Glutamatergic neuron (in vitro differentiated cells): ENCODE measurements around the gene GET4. TPM values are rescaled to one million over a fixed set of nuclear protein-coding genes. Genes with fewer than 3 reads are reported as not detected.

Source experiments
- DNase-seq: peaks from one replicate; pipeline ENCODE4 v3.0.0; 2022
- H3K27ac Mint-ChIP-seq: one replicate; pipeline ENCODE4 v1.8.0; 2020; ENCODE audit warnings: mild to moderate bottlenecking, mixed read lengths, inconsistent platforms; ENCODE audit not compliant: unreplicated experiment
- H3K27me3 Mint-ChIP-seq: one replicate; pipeline ENCODE4 v1.8.0; 2020; ENCODE audit warnings: mild to moderate bottlenecking, moderate library complexity, mixed read lengths, inconsistent platforms; ENCODE audit not compliant: unreplicated experiment
- H3K36me3 Mint-ChIP-seq: one replicate; pipeline ENCODE4 v1.8.0; 2020; ENCODE audit warnings: mild to moderate bottlenecking, mixed read lengths, inconsistent platforms; ENCODE audit not compliant: unreplicated experiment
- H3K4me1 Mint-ChIP-seq: one replicate; pipeline ENCODE4 v1.8.0; 2020; ENCODE audit warnings: mild to moderate bottlenecking, low read depth, mixed read lengths, inconsistent platforms; ENCODE audit not compliant: unreplicated experiment
- H3K4me3 Mint-ChIP-seq: one replicate; pipeline ENCODE4 v1.8.0; 2020; ENCODE audit warnings: mild to moderate bottlenecking, mixed read lengths, inconsistent platforms; ENCODE audit not compliant: unreplicated experiment
- H3K9me3 Mint-ChIP-seq: one replicate; pipeline ENCODE4 v1.8.0; 2020; ENCODE audit warnings: mild to moderate bottlenecking, moderate library complexity, mixed read lengths, inconsistent platforms; ENCODE audit not compliant: unreplicated experiment
- total RNA-seq: library from RNA; stranded (reverse); fragmentation: NEBNext Ultra II Directional; extraction: Animal tissue kit (Norgen Biotek cat#: 25700); gene quantifications from one replicate; pipeline ENCODE4 v1.2.1, GENCODE V29; 2021; ENCODE audit not compliant: unreplicated experiment
- TF ChIP-seq, protein P1 (sequence below): fragments of 200-600 bp; sonication (generic); IDR thresholded peaks from one replicate; pipeline ENCODE4 v1.5.0; 2021; ENCODE audit not compliant: partially characterized antibody, unreplicated experiment

GET4 gene
- total RNA-seq, 1 donor from 2014 or later: 70.2 TPM

DNA sequence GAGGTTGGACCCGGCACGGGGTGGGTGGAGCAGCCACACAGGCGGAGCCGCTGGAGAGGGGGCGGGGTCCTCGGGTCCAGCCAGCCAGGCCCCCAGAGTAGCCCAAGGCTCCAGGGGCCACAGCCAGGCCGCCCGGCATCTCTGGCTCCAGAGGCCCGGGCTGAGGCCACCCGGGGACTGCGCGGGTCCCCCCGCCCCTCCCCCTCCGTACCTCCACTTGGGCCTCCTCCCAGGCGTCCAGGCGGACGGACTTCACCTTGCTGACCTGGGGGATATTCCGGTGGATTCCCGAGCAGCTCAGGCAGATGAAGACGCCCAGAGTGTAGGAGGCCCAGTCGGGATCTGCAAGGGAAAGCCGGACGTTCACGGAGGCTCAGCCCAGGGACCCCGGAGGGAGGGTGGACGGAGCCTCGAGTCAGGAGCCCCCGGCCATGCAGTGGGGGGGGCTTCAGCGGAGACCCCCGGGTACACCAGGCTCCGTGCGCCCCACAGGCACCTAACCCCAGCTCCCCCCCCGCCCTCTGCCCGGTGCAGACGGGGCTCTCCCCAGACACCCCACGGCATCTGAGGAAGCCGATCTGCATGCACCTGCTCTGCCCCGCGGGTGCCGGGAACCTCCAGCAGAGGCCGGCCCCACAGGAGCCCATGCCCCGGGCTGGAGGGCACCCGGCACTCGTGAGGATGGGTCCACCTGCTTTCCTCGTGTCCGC, 59.0 kb downstream of the GET4 start:
- no peak overlapping the region for H3K27ac Mint-ChIP-seq
- TF ChIP-seq, protein P1, sequence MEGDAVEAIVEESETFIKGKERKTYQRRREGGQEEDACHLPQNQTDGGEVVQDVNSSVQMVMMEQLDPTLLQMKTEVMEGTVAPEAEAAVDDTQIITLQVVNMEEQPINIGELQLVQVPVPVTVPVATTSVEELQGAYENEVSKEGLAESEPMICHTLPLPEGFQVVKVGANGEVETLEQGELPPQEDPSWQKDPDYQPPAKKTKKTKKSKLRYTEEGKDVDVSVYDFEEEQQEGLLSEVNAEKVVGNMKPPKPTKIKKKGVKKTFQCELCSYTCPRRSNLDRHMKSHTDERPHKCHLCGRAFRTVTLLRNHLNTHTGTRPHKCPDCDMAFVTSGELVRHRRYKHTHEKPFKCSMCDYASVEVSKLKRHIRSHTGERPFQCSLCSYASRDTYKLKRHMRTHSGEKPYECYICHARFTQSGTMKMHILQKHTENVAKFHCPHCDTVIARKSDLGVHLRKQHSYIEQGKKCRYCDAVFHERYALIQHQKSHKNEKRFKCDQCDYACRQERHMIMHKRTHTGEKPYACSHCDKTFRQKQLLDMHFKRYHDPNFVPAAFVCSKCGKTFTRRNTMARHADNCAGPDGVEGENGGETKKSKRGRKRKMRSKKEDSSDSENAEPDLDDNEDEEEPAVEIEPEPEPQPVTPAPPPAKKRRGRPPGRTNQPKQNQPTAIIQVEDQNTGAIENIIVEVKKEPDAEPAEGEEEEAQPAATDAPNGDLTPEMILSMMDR: no peak
- peaks cover 4% of the 10 kb centered on the region for H3K36me3 Mint-ChIP-seq
- no peak for DNase-seq
- no peak overlapping the region for H3K4me3 Mint-ChIP-seq
- H3K27me3 Mint-ChIP-seq: peaks cover 10% of the 10 kb centered on the region
- H3K9me3 Mint-ChIP-seq: no peaks in the 10 kb centered on the region
- H3K4me1 Mint-ChIP-seq: no peaks in the 10 kb centered on the region

- no peaks in the 10 kb centered on the region for H3K4me1 Mint-ChIP-seq
- H3K36me3 Mint-ChIP-seq: peaks cover 10% of the 10 kb centered on the region
- peaks cover 11% of the 10 kb centered on the region for H3K27me3 Mint-ChIP-seq
- no peak for DNase-seq
- H3K9me3 Mint-ChIP-seq: no peaks in the 10 kb centered on the region
- H3K27ac Mint-ChIP-seq: no peak overlapping the region
- no peak overlapping the region for H3K4me3 Mint-ChIP-seq
- TF ChIP-seq, protein P1: no peak
These were observed 59.6 kb downstream of the GET4 start for GRCh38 chr7:935874-936385.

- no peak for DNase-seq
- Mint-ChIP-seq H3K9me3 (no peaks in the 10 kb centered on the region), H3K27me3 (peaks cover 13% of the 10 kb centered on the region), H3K27ac (no peak overlapping the region), H3K4me1 (no peaks in the 10 kb centered on the region), H3K4me3 (no peak overlapping the region), H3K36me3 (peaks cover 14% of the 10 kb centered on the region)
- TF ChIP-seq, protein P1: no peak
These were observed 60.2 kb downstream of the GET4 start for GRCh38 chr7:936386-937054.

DNA sequence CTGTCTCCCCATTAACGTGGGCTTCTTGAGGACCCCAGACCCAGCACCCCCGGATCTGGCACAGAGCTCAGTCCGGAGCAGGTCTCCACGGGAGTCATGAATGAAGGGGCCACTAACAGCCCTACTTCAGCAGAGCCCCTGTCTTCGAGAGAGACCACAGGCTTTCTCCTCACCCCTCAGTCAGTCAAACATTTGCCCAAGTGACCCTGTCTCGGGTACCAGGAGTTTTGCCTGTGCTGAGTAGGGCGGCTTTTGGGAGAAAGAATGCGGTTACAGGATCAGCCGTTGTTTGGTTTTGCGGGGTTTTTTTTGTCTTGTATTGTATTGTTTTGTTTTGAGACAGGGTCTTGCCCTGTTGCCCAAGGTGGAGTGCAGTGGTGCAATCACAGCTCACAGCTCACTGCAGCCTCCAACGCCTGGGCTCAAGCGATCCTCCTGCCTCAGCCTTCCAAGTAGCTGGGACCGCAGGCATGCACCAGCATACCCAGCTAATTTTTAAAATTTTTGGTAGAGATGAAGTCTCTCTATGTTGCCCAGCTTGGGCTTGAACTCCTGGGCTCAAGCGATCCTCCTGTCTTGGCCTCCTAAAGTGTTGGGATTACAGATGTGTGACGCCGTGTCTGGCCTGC, 61.6 kb downstream of the GET4 start:
- peaks cover 15% of the 10 kb centered on the region for H3K27me3 Mint-ChIP-seq
- H3K4me3 Mint-ChIP-seq: no peak overlapping the region
- no peak for DNase-seq
- no peaks in the 10 kb centered on the region for H3K4me1 Mint-ChIP-seq
- H3K9me3 Mint-ChIP-seq: peaks cover 2% of the 10 kb centered on the region
- TF ChIP-seq, protein P1: no peak
- H3K36me3 Mint-ChIP-seq: peaks cover 19% of the 10 kb centered on the region
- no peak overlapping the region for H3K27ac Mint-ChIP-seq
